Activated T-helper 1 cell treated with anti-CD3 and anti-CD28 coated beads, Interleukin-2, amount 50 U/mL, for 16 hours (primary cell): ENCODE results near the gene ZBTB42.

Experiments
- DNase-seq, 2 donors: peaks; one replicate each; pipeline ENCODE4 v3.0.0-alpha.2; 2020; ENCODE audit warnings: low read depth in 1 of 2, low spot score in 1 of 2

The ZBTB42 gene

DNA sequence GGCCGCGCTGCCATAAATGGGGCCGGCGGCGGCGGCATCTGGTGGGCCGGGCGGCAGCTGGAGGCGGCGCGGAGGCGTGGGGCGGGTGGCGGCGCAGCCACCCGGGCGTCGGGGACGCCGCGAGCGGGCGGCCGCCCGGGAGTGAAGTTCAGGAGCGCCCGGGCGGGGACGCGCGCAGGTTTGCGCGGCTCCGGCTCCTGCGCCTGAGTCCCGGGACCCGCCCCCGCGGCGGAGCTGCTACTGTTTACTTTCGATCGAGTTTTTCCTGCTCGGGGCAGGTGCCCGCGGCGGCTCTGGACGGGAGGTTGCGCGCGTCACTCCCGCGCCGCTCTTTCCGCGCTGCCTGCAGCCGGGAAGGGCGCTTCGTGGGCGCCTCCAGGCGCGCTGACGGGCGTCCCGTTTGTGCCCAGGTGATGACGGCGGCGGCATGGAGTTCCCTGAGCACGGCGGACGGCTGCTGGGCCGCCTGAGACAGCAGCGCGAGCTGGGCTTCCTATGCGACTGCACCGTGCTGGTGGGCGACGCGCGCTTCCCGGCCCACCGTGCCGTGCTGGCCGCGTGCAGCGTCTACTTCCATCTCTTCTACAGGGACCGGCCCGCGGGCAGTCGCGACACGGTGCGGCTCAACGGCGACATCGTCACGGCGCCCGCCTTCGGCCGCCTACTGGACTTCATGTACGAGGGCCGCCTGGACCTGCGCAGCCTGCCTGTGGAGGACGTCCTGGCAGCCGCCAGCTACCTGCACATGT lies at the start of gene ZBTB42:
Gene ZBTB42, plus strand, starts transcription at position 331 of the 749 bp plus-strand sequence. Its CDS starts 97 bp downstream, at position 428.
- peak; percentile 44 to 48 for DNase-seq

- DNase-seq = no peak
These were observed 49.1 kb upstream of the ZBTB42 start for GRCh38 chr14:104751539-104752422.

- DNase-seq = no peak
These were observed 48.5 kb upstream of the ZBTB42 start for GRCh38 chr14:104752423-104752734.

GRCh38 chr14:104752735-104753527 lies 48.0 kb upstream of the ZBTB42 start, which contains the start of gene SIVA1:
SIVA1 (plus strand) TSS chr14:104753147; CDS start chr14:104753202, 55 bp downstream.
- DNase-seq = peak; percentile 99

- DNase-seq = no peak
These were observed 47.2 kb upstream of the ZBTB42 start for GRCh38 chr14:104753528-104754212.

DNA sequence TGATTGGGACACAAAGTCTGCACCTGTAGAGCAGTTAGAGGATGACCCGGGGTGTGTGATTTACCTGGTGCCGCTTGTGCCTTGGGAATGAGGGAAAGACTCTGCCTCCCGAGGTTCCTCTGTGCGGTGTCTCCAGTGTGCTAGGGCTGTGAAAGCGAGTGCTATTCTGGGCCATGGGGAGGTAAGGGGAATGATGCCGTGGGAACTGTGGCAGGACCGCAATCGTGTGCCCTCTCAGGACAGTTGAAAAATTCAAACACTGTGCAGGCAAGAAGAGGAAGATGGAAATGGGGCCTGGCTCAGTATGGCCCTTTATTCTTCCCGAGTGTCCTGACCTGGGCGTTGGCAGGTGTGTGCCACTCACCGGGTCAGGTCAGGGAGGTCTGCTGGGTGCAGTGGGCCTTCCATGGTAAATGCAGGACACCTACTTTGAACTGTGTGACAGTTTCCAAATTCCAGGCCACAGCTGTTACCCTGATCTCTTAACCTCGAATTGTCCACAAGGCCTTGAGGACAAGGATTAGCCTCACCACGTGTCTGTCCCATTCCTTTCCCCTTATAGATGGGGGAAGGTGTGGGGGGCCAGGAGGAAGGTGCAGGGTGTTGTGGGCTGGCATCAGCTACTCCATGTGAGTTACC lies 46.6 kb upstream of the ZBTB42 start:
- DNase-seq = no peak

- DNase-seq = no peak
These were observed 45.3 kb upstream of the ZBTB42 start for GRCh38 chr14:104755621-104756020.

DNA sequence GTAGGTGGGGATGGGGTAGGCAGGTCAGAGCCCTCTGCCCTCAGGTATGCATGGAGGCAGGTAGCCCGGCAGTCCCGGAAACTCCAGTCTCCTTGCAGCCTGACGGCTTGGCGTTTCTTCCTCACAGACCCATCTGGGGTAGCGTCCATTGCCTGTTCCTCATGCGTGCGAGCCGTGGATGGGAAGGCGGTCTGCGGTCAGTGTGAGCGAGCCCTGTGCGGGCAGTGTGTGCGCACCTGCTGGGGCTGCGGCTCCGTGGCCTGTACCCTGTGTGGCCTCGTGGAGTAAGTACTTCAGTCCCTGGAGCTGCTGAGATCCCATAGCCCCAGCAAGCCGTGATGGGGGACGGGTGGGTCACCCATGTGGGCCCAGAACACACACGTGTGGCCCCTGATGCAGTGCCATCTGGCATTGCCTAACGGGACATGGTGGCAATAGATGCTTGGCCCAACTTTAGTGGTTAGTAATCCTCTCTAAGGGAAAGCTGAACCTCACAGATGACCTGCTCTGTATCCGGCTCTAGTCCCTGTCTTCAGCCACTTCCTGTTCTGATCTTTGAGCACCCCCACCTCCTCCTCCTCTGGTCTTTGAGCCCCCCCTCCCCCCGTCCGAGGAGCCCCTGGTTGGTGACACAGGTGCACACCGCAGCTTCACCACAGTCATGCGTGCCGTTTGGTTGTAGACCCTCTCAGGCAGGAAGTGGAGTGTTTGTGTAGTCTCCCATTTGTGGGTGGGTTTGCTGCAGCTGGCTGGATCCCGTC lies 44.2 kb upstream of the ZBTB42 start:
- DNase-seq = no peak

- no peak for DNase-seq
These were observed 43.7 kb upstream of the ZBTB42 start for GRCh38 chr14:104757238-104757585.

GRCh38 chr14:104757681-104758392 lies 43.1 kb upstream of the ZBTB42 start:
- no peak for DNase-seq

DNA sequence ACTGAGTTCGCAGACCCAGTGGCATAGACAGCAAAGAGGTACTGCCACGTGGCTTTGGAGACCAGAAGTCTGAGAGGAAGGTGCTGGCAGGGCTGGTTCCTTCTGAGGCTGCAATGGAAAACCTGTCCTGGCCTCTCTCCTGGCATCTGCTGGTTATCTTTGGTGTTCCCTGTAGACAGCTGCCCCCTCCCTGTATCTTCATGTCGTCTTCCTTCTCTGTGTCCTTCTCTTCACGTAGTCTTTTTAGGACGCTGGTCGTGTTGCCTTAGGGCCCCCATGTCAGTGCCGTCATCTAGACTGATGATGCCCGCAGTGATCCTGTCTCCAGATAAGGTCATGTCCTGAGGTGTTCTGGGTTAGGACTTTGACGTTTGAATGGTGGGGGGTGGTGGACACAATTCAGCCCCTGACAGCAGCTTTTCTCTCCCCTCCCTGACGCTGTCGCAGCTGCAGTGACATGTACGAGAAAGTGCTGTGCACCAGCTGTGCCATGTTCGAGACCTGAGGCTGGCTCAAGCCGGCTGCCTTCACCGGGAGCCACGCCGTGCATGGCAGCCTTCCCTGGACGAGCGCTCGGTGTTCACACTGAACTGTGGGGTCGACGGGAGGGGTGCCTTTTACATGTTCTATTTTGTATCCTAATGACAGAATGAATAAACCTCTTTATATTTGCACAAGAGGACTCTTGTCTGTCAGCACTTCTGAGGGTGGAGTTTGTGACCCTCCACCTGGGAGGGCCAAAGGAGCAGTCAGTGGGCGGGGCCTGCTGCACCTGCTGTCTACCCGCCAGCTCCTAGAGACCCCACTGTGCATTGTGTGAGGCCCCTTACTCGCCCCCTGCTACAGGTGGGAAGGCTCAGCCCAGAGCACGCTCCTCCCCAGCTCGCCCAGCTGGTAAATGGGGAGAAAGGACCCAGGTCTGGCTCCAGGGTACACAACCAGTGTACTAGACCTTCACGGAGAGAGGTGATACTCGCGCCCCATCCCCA lies 41.6 kb upstream of the ZBTB42 start:
- no peak for DNase-seq

- DNase-seq = no peak
These were observed 35.4 kb upstream of the ZBTB42 start for GRCh38 chr14:104765517-104765916.

DNA sequence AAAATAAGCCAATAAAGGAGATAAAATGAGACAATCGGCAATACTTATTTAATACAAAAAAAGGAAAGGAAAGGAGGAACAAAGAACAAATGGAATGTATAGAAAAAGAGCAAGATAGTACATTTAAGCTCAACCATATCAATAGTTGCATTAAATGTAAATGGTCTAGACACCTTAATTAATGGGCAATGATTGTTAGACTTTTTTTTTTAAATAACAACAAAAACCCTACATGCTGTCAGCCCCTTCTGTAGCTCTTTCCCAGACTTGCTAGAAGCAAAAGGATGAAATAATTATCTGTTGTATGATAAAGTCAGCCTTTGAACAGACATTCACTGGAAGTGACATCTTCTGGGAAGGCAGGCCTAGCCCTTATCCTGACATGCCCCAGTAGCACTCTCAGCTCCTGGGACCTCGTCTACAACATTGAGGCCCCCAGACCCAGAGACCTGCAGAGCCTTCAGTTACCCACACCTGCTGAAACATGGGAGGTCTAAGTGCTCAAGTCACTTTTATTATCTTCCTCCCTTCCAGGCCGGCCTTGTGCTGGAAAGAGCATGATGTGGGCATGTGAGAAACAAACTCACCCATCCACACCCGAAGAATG lies 34.5 kb upstream of the ZBTB42 start:
- no peak for DNase-seq

GRCh38 chr14:104766863-104767633 lies 33.9 kb upstream of the ZBTB42 start:
- DNase-seq = no peak

- DNase-seq = no peak
These were observed 33.3 kb upstream of the ZBTB42 start for GRCh38 chr14:104767634-104767918.

DNA sequence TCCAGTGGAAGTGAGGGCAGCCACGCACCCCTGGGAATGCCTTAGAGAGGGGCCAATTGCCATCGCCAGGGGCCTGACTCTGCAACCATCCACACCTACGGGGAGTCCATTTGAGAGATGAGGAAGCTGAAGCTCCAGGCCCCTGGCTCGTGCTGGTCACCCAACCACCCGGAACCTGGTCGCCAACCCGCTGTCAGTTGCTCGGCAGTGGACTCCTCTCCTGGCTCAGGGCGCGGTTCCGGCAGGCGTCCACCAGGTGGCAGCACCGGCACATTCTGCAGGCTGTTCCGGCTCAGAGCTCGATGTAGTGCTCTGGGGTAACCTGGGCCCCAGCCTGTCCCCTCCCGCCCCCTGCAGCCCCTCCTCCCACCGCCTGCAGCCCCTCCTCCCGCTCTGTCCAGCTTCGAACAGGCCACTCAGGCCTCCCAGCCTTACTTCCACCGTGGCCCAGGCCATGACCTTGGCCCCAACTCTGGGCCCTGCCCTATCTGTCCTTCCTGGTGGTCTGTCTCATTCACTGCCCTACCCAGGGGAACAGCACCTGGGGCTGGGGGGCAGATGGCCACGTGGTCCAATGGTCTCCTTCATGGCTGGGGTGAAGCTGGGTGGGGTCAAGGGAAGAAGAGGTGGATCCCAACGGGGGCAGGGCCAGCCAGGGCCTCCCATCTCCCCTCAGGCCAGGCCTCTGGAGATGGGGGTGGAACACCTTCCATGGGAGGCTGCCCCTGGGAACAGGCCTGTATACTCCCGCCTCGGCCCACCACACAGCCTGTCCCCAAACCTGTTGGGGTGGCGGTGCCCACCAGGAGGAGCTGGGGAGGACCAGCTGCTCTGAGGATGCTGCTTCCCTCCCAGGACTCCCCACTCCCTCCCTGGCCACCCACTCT lies 32.2 kb upstream of the ZBTB42 start:
- peak; percentile 82 to 95 for DNase-seq
